Activated CD8-positive, alpha-beta memory T cell treated with anti-CD3 and anti-CD28 coated beads, Interleukin-2, amount 50 U/mL, for 24 hours (primary cell): ENCODE measurements around the gene SPTBN4.
"Not testable (repeated sequence)": the region's sequence is repeated elsewhere in the genome, so short reads cannot be mapped to it uniquely, and the experiment has no call there.

ENCODE experiments used
- DNase-seq: peaks from one replicate; pipeline ENCODE4 v3.0.0-alpha.2; 2020; ENCODE audit errors: extremely low read depth

Gene SPTBN4

GRCh38 chr19:40441719-40442253 is 25.0 kb upstream of the SPTBN4 start:
- DNase-seq, result no peak

GRCh38 chr19:40442328-40443130 is 24.3 kb upstream of the SPTBN4 start:
- DNase-seq, result no peak

- DNase-seq, result peak; percentile 98
These were observed 23.4 kb upstream of the SPTBN4 start for GRCh38 chr19:40443131-40443999.

GRCh38 chr19:40444000-40444824 is 22.6 kb upstream of the SPTBN4 start, which contains the start of gene SERTAD3:
Gene SERTAD3, minus strand, starts transcription at chr19:40444335. Its CDS starts 2,255 bp downstream, at chr19:40442080.
- peak; percentile 82 for DNase-seq

DNA sequence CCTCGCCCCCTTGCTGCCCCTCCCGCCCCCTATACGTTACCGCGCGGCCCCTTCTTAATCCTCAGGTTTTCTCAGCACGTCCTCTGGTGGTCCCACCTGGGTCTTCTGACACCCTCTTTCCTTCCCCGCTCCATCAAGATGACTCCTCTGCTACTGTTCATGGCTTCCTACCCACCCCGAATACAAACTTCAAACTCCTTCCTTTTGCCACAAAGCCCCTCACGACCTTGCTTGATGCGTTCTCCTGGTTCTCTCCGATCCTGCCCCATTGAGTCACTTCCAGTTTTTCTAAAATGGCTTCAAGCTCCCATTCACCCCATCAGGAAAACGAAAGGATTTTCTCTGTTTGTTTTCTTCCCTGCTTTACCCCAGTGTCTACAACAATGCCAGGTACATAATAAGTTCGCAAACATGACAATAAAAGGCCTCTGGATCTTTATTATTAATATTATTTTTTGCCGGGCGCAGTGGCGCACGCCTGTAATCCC is 21.9 kb upstream of the SPTBN4 start:
- DNase-seq, result no peak

DNA sequence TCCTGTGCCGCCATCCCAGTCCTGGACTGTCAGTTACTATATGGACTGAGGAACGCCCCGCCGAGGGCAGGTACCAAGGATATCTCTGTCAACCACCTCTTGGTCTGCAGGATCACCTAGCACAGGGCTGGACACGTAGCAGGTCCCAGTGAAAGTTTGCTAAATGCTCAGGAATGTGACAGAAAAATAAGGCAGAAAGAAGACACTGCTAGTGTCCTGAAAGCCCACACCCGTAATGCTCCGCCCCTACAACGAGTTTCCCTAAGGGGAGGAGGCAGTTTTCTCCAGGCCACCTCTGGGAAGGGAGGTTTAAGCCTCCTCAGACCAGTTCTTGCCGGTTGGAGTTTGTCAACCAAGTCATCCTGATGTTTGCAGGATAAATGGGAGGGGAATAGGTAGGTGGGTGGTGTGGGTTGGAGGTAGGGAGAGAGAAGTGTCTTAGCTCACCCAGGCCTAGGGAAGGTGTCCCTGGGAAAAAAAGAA is 21.0 kb upstream of the SPTBN4 start:
- no peak for DNase-seq

DNA sequence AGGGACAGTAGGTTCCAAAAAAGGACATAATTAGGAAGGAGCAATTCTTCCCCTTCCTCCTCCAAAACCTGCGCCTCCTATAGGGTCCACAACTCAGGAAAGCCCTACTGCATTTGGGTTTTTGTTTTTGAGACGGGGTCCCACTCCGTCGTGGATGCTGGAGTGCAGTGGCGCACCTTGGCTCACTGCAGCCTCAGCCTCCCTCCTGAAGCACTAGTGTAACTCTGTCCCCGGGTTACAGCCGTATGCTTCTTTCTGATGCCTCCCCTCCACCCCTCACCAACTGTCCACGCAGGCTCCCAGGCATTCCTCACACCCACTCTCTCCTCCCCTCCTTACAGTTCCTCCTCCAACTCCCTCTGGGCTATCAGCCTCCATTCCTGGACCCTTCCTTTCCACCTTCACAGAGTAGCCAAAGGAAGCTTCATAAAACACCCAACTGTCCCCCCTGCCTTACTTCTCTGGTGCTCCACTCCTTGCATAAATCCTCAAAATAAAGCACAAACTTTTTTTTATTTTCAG is 20.5 kb upstream of the SPTBN4 start:
- DNase-seq, result no peak

DNA sequence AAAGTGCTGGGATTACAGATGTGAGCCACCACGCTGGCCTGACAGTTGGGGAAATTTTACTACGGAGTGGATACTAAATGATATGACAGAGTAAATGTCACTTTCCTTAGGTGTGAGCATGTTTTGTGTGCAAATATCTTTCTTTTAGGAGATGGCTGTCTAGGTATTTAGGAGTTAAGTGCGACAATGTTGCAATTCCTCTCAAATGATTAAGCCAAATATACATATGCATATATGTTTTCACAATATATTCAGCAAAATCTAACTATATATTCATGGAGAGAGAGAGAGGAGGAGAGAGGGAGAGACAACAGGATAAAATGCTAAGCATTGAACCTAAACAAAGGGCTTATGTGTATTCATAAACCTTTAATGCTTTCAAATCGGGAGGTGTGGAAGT is 17.3 kb upstream of the SPTBN4 start:
- DNase-seq, result no peak

- DNase-seq, result no peak
These were observed 16.1 kb upstream of the SPTBN4 start for GRCh38 chr19:40450664-40451063.

DNA sequence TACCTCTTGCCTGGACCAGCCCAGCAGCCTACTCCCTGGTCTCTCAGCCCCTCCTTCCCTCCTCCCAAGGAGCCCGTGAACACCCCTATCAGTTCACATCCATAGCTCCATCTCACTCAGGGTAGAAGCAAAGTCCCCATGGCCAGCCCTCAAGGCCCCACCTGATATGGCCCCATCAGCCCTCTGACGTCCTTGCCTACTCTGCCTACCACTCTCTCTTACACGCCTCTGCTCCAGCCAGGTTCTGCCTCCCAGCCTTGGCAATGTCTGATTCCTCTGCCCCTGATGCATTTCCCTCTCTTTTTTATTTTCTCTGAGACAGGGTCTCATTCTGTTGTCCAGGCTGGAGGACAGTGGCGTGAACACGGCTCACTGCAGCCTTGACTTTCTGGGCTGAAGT is 14.8 kb upstream of the SPTBN4 start:
- DNase-seq, result no peak

GRCh38 chr19:40453151-40453735 is 13.6 kb upstream of the SPTBN4 start:
- DNase-seq, result no peak

DNA sequence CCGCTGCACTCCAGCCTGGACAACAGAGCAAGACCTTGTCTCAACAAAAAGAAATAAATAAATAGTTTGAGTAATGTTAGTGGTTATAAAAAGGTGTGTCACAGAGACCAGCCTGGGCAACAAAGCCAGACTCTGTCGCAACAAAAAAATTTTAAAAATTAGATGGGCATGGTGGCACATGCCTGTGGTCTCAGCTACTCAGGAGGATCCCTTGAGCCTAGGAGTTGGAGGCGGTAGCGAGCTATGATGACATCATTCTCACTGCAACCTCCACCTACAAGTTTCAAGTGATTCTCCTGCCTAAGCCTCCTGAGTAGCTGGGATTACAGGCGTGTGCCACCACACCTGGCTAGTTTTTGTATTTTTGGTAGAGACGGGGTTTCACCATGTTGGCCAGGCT is 12.9 kb upstream of the SPTBN4 start:
- not testable (repeated sequence) for DNase-seq

GRCh38 chr19:40457048-40457447 is 9.8 kb upstream of the SPTBN4 start:
- DNase-seq, result no peak

DNA sequence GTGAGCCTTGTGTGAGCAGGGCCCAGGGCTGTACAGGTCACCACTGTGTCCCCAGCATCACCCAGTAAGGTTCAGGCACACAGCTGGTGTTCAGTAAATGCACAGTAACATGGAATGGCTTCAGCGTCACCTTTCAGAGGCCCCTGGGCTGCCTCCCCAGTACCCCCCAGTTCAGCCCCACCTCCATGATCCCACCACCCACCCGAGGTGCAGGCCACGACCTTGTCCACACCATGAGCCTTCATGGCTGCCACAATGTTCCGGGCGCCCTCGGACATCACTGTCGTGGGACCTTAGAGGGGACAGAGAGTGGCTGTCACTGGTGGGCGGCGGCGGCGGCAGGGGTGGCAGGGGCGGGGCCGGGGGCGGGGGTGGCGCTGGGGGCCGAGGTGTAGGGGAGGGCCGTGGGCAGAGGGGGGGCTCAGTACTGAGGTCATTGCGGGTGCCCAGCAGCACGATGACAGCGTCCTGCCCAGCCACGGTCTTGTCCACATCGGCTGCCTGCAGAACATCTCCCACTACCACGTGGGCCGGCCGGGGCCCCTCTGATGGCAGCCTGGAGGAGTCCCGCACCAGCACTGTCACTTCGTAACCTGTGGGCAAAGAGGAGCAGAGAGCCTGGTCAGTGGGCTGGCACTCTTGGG is 8.7 kb upstream of the SPTBN4 start:
- DNase-seq, result no peak

GRCh38 chr19:40458597-40458974 is 8.2 kb upstream of the SPTBN4 start:
- no peak for DNase-seq

- DNase-seq, result no peak
These were observed 6.6 kb upstream of the SPTBN4 start for GRCh38 chr19:40460185-40460584.

DNA sequence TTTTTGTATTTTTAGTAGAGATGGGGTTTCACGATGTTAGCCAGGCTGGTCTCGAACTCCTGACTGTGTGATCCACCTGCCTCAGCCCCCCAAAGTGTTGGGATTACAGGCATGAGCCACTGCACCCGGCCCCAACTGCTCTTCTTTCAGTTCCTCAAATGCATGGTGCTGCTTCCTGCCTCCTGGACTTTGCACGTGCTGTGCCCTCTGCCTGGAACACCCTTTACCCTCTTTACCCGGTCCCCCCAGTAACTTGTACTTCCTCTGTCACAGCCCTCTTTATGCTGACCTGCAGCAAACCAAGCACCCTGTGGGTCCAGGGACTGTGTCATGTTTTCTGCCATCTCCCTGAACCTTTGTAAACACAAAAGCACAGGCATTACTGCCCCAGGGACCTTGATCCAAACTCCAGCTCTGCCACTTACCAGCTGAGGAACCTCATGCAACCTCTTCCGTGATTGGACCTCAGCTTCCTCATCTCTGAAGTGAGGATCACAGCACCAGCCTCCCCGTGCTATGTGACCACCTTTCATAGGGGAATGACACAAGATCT is 5.1 kb upstream of the SPTBN4 start:
- no peak for DNase-seq

DNA sequence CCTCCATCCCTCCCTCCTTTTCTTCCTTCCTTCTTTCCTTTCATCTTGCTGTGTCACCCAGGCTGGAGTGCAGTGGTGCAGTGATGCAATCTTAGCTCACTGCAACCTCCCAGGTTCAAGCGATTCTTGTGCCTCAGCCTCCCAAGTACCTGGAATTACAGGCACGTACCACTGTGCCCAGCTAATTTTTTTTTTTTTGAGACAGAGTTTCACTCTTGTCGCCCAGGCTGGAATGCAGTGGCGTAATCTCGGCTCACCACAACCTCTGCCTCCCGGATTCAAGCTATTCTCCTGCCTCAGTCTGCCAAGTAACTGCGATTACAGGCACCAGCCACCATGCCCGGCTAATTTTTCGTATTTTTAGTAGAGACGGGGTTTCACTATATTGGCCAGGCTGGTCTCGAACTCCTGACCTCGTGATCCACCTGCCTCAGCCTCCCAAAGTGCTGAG is 3.2 kb upstream of the SPTBN4 start:
- not testable (repeated sequence) for DNase-seq

DNA sequence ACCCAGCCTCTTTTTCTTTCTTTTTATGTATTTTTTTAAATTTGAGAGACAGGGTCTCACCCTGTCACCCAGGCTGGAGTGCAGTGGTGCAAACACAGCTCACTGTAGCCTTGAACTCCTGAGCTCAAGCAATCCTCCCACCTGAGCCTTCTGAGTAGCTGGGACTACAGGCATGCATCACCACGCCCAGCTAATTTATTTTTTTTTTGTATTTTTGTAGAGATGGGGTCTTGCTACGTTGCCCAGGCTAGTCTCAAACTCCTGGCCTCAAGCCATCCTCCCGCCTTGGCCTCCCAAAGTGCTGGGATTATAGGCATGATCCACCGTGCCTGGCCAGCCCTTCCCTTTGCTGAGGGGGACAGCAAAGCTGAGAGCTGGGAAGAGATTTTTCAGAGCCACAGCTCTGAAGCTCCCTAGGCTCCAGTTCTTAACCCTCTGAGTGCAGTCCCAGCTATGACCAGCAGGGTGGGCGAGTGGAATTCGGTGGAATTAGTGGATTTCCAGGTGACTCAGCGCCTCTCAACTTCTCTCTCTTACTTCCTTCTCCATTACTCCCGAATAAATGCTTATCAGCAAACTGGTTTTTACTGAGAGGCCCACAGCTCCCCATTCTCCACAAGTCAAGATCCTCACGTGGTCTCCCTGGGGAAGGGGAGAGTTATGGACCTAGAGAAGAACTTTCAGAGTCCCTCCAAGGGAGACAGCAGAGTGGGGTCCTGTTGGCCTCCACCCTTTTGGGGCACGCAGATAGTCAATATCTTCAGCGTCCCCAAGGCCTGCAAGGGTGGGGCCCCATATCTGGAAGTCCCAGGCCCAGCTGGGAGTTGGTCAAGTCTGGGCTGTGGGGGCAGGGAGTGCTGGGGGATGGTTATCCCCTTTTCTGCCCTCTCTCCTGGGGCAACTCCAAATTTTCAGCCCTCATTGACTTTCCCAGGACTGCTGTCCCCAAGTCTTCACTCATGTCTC is 2.5 kb upstream of the SPTBN4 start:
- peak; percentile 58 for DNase-seq
